Activated CD8-positive, alpha-beta memory T cell treated with anti-CD3 and anti-CD28 coated beads, Interleukin-2, amount 50 U/mL, for 48 hours (primary cell): ENCODE data around the gene ERLEC1.
A peak's percentile ranks its signal among the peaks of the same experiment; 100 is the strongest.
"Not testable (repeated sequence)": the region's sequence is repeated elsewhere in the genome, so short reads cannot be mapped to it uniquely, and the experiment has no call there.

Source experiments
- DNase-seq: peaks from one replicate; pipeline ENCODE4 v3.0.0-alpha.2; 2020

The ERLEC1 gene

GRCh38 chr2:53784436-53784835, 2.4 kb upstream of the ERLEC1 start:
- no peak for DNase-seq

- no peak for DNase-seq
Measured at GRCh38 chr2:53785366-53785765, 1.5 kb upstream of the ERLEC1 start.

GRCh38 chr2:53786352-53786704, 516 bp upstream of the ERLEC1 start:
- peak; percentile 68 for DNase-seq

GRCh38 chr2:53787614-53788289, 908 bp downstream of the ERLEC1 start:
- DNase-seq = no peak

GRCh38 chr2:53793261-53793660, 6.4 kb downstream of the ERLEC1 start:
- no peak for DNase-seq

- no peak for DNase-seq
Measured at GRCh38 chr2:53793821-53794220, 7.0 kb downstream of the ERLEC1 start.

GRCh38 chr2:53801547-53801946, 14.7 kb downstream of the ERLEC1 start:
- no peak for DNase-seq

GRCh38 chr2:53802617-53803151, 15.8 kb downstream of the ERLEC1 start:
- no peak for DNase-seq

GRCh38 chr2:53811601-53812000, 24.8 kb downstream of the ERLEC1 start:
- DNase-seq = no peak

- DNase-seq = no peak
Measured at GRCh38 chr2:53813151-53813550, 26.3 kb downstream of the ERLEC1 start.

GRCh38 chr2:53818854-53819435, 32.1 kb downstream of the ERLEC1 start:
- no peak for DNase-seq

- no peak for DNase-seq
Measured at GRCh38 chr2:53819634-53820033, 32.8 kb downstream of the ERLEC1 start.

GRCh38 chr2:53820048-53820447, 33.2 kb downstream of the ERLEC1 start:
- no peak for DNase-seq

- no peak for DNase-seq
Measured at GRCh38 chr2:53820711-53821110, 33.9 kb downstream of the ERLEC1 start.

GRCh38 chr2:53821810-53822209, 35.0 kb downstream of the ERLEC1 start:
- no peak for DNase-seq

GRCh38 chr2:53823639-53824038, 36.8 kb downstream of the ERLEC1 start:
- DNase-seq = not testable (repeated sequence)

- DNase-seq = no peak
Measured at GRCh38 chr2:53826030-53826410, 39.2 kb downstream of the ERLEC1 start.

GRCh38 chr2:53826587-53827397, 39.9 kb downstream of the ERLEC1 start:
- DNase-seq = no peak

- DNase-seq = no peak
Measured at GRCh38 chr2:53827398-53828175, 40.7 kb downstream of the ERLEC1 start.

- DNase-seq = no peak
Measured at GRCh38 chr2:53828331-53828730, 41.5 kb downstream of the ERLEC1 start.

GRCh38 chr2:53829273-53829979, 42.6 kb downstream of the ERLEC1 start:
- no peak for DNase-seq

GRCh38 chr2:53829980-53830290, 43.1 kb downstream of the ERLEC1 start:
- DNase-seq = not testable (repeated sequence)

- no peak for DNase-seq
Measured at GRCh38 chr2:53840580-53840979, 53.7 kb downstream of the ERLEC1 start.
